Measurements from ENCODE around the gene F5. TPM values are rescaled to one million over a fixed set of nuclear protein-coding genes. Genes with fewer than 3 reads are reported as not detected.

The F5 gene
- total RNA-seq, 4 donors from 2014 or later, result 0.38 to 5.5 (median 2.7) TPM

DNA sequence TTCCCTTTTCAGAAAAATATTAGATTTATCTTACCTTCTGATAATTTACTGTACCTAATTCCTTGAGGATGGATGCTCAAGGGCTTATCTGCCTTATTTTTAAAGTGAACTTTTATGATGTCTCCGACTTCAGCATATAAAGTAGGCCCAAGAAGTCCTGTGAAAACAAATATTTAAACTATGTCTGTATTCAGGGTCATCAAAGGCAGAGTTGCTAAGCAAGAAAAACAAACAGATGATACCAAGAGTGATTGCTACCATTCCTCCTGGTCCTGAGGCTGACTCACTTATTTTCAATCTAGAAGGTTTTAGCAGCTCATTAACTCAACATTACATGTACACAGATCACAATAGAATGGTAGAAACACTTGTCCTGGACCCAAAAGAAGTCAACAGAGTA, 14.1 kb downstream of the F5 start:
- TF ChIP-seq, protein P1, sequence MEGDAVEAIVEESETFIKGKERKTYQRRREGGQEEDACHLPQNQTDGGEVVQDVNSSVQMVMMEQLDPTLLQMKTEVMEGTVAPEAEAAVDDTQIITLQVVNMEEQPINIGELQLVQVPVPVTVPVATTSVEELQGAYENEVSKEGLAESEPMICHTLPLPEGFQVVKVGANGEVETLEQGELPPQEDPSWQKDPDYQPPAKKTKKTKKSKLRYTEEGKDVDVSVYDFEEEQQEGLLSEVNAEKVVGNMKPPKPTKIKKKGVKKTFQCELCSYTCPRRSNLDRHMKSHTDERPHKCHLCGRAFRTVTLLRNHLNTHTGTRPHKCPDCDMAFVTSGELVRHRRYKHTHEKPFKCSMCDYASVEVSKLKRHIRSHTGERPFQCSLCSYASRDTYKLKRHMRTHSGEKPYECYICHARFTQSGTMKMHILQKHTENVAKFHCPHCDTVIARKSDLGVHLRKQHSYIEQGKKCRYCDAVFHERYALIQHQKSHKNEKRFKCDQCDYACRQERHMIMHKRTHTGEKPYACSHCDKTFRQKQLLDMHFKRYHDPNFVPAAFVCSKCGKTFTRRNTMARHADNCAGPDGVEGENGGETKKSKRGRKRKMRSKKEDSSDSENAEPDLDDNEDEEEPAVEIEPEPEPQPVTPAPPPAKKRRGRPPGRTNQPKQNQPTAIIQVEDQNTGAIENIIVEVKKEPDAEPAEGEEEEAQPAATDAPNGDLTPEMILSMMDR (IDR thresholded peaks at IDR 0.05), result no peak
- no peak for TF ChIP-seq POLR2A (IDR thresholded peaks at IDR 0.05)
- no peak overlapping the region for H3K4me3 ChIP-seq (ENCODE audit: low read depth, poor library complexity, severe bottlenecking)
- intact Hi-C loops (cut with DNase I; ENCODE audit: low total_unique reads), result no loop called here
- WGBS, 2 donors, result 38 to 42% methylated on average over 1 of the region's 1 CpG
- no peak for DNase-seq (ENCODE audit: low spot score in 2 of 2)

DNA sequence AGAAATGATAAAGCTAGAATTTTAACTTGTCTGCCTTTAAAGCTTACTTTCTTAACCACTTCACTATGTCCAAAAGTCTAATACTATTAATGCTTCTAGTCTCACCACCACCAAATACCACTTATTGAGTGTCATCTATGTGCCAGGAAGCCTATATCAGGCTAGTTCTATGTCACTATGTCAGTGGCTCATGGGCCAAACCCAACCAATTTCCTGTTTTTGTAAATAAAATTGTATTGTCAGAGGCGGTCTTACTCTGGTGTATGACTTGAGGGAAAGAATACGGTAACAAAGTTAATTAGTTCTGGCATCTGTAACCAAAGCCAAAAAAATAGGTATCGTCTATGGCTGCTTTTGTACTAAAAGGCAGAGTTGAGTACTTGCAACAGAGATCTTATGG, 14.8 kb downstream of the F5 start:
- intact Hi-C loops (cut with DNase I; ENCODE audit: low total_unique reads), result no loop called here
- WGBS, 2 donors, result 61 to 62% methylated on average over 3 of the region's 3 CpGs
- TF ChIP-seq, protein P1 (IDR thresholded peaks at IDR 0.05), result no peak
- TF ChIP-seq POLR2A (IDR thresholded peaks at IDR 0.05), result no peak

DNA sequence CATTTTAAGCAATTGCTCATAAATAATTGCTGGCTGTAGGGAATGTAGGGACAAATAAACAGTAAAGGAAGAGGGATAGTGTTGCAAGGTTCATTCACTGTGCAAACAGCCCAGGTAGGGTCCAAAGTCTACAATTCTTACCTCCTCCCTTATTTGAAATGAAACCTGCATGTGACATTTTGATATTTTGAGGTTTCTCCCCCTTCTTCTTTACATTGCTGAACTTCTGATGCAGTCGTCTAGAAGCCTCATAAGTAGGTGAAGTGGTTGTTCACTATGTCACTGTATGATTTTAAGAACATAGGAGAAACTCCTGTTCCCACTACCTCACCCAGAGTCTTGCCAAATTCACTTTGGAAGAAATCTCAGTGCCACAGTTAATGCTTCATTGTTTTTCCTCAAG, 16.1 kb downstream of the F5 start:
- no peak for DNase-seq (ENCODE audit: low spot score in 2 of 2)
- intact Hi-C loops (cut with DNase I; ENCODE audit: low total_unique reads), result no loop called here
- TF ChIP-seq POLR2A (IDR thresholded peaks at IDR 0.05), result no peak
- TF ChIP-seq, protein P1 (IDR thresholded peaks at IDR 0.05), result no peak
- WGBS, 2 donors, result 52 to 57% methylated on average over 1 of the region's 1 CpG
- H3K4me3 ChIP-seq (ENCODE audit: low read depth, poor library complexity, severe bottlenecking), result no peak overlapping the region

More for the DNA sequence above, 14.8 kb downstream of the F5 start:
- no peak overlapping the region for H3K4me3 ChIP-seq (ENCODE audit: low read depth, poor library complexity, severe bottlenecking)
- no peak for DNase-seq (ENCODE audit: low spot score in 2 of 2)

DNA sequence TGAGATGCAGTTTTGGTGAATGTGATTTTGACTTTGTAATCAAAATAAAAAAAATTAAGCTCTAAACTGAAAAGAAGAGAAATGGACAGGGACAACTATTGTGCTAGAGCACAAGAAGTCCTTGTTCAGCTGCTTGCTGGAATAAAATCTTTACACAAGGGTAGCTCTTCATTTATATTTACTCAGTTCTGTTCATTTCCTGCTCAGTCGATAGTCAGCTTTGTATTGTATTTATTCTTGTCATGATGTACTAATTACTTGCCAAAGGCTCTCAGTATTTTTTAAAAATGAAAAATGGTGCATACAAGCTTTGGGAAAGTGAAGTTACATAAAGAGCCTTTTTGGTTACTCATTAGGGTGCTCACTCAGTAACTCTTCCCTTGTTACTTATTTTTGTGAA, 17.8 kb downstream of the F5 start:
- no peak for DNase-seq (ENCODE audit: low spot score in 2 of 2)
- WGBS, 2 donors, result 40 to 41% methylated on average over 1 of the region's 1 CpG
- no peak for TF ChIP-seq POLR2A (IDR thresholded peaks at IDR 0.05)
- TF ChIP-seq, protein P1 (IDR thresholded peaks at IDR 0.05), result no peak
- no peak overlapping the region for H3K4me3 ChIP-seq (ENCODE audit: low read depth, poor library complexity, severe bottlenecking)
- intact Hi-C loops (cut with DNase I; ENCODE audit: low total_unique reads), result no loop called here

DNA sequence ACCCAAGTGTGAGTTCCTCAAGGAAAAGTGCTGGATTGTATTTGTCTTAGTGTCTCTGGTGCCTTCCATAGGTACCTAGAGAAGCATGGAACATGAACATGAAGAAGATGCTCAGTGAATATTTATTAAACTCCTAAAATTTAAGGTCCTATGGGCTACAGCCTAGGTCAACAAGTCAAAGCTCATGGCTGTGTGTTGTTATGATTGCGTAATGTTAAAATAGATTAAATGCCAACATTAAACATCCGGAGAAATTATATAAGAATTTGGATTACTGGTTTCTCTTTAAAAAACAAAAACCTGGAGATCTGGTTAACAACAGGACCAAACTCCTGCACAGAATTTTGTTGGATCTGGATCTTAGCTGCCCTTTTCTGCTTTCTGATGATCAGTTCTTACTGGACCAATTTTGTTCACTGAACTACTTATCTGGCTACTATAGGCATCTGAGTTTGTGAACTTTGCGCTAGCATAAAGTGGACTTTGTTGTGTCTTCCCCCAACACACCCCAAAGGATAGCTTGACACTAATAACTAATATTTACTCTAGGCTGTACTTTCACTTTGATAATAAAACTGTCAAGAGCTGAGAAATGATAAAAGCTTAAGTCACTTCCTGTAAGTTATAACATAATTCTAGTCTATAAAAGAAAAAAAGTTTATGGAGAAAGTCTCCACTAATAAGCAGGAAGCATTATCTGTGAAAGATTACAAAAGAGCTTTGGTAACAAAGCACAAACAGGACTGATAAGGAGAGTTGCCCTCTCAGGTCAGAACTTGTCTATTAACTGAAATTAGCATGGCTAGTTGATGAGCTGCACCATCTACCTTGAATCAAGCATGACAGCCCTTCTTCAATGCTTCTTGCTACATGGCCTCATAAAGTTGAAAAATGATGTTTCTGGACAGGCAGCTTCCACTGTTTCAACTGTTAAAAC, 20.7 kb downstream of the F5 start:
- 79 to 90% methylated on average over 3 of the region's 3 CpGs for WGBS, 2 donors
- H3K4me3 ChIP-seq (ENCODE audit: low read depth, poor library complexity, severe bottlenecking), result no peak overlapping the region
- TF ChIP-seq POLR2A (IDR thresholded peaks at IDR 0.05), result no peak
- TF ChIP-seq, protein P1 (IDR thresholded peaks at IDR 0.05), result no peak
- intact Hi-C loops (cut with DNase I; ENCODE audit: low total_unique reads), result no loop called here
- no peak for DNase-seq (ENCODE audit: low spot score in 2 of 2)

All from lower leg skin (tissue), 4 donors.